ENCODE results near the gene DNM3. TPM values are rescaled to one million over a fixed set of nuclear protein-coding genes. Genes with fewer than 3 reads are reported as not detected.
A peak's percentile ranks its signal among the peaks of the same experiment; 100 is the strongest.

Gene DNM3
- total and polyA plus RNA-seq, 9 of the 15 experiments (the other 6 are each of a cell fraction or from before 2014, with no cell fraction given): 0.08 to 0.36 (median 0.22) TPM; not detected in 1

- Histone ChIP-seq H3K4me1 (replicated peaks in 1 of 2; ENCODE audit: control insufficient read depth in 2 of 2, insufficient read depth in 2 of 2, low read length in 2 of 2) (no peaks in the 10 kb centered on the region), H3K27ac (ENCODE audit: extremely low read depth, low read depth, low read length) (no peak overlapping the region), H3K9me3 (replicated peaks; ENCODE audit: control insufficient read depth, insufficient read depth, low read depth, low read length) (no peaks in the 10 kb centered on the region), H3K36me3 (ENCODE audit: control insufficient read depth, insufficient read depth, low read length) (no peaks in the 10 kb centered on the region), H3K79me2 (ENCODE audit: control insufficient read depth, insufficient read depth, low read length) (no peaks in the 10 kb centered on the region), H4K20me1 (replicated peaks; ENCODE audit: control insufficient read depth, insufficient read depth, low read length) (no peaks in the 10 kb centered on the region), H2AFZ (ENCODE audit: low read depth, low read length) (no peak overlapping the region), H3K9me1 (ENCODE audit: control insufficient read depth, insufficient read depth, low read length) (no peaks in the 10 kb centered on the region), H3K4me3 (no peak overlapping the region), H3K9ac (ENCODE audit: insufficient read depth in 1 of 2, low read depth in 2 of 2, low read length in 2 of 2) (no peak overlapping the region), H3K27me3 (ENCODE audit: control insufficient read depth in 2 of 2, insufficient read depth in 2 of 2, low read length in 2 of 2) (no peaks in the 10 kb centered on the region), H3K4me2 (ENCODE audit: insufficient read depth, low read length) (no peak overlapping the region)
- in situ Hi-C loops (cut with MboI): no loop called here
- ChIA-PET POLR2A (no interaction called here), CTCF (ENCODE audit: low intra/inter-chr PET ratio) (no interaction called here)
- intact Hi-C loops (cut with micrococcal nuclease): loop anchor here (5.0 kb wide), 1 partner anchor 116 kb away; no protein-coding TSS in a partner anchor
- DNase-seq (ENCODE audit: extremely low read depth in 1 of 4, low spot score in 3 of 4): no peak
- TF ChIP-seq C11orf30 (IDR thresholded peaks at IDR 0.05; ENCODE audit: low read depth): no peak
- TF ChIP-seq ZFP36 (IDR thresholded peaks at IDR 0.05; ENCODE audit: low read depth, low read length, partially characterized antibody): no peak
- no peak for TF ChIP-seq CREB3 (tag; conservative IDR thresholded peaks at IDR 0.05; ENCODE audit: low read depth)
- no peak for TF ChIP-seq PYGO2 (tag; IDR thresholded peaks at IDR 0.05)
- no peak for TF ChIP-seq ZBED1 (IDR thresholded peaks at IDR 0.05)
- ATAC-seq: no peak
- no TSS peak for BruUV-seq (replicated peaks)
- no peak for FAIRE-seq
- 2% methylated on average over 2 of the region's 2 CpGs for WGBS (ENCODE audit: insufficient coverage, low coverage, missing lambda C conversion rate)
These were observed 81.7 kb downstream of the DNM3 start for GRCh38 chr1:171922999-171923398.

GRCh38 chr1:171929121-171929520, 87.8 kb downstream of the DNM3 start:
- in situ Hi-C loops (cut with MboI): no loop called here

More at GRCh38 chr1:171929121-171929520, 87.8 kb downstream of the DNM3 start:
- no peaks in the 10 kb centered on the region for H4K20me1 ChIP-seq (replicated peaks; ENCODE audit: control insufficient read depth, insufficient read depth, low read length)
- FAIRE-seq (no peak), ATAC-seq (peak; percentile 77), DNase-seq (ENCODE audit: extremely low read depth in 1 of 4, low spot score in 3 of 4) (no peak)
- H3K4me2 ChIP-seq (ENCODE audit: insufficient read depth, low read length): no peak overlapping the region
- no peak overlapping the region for H2AFZ ChIP-seq (ENCODE audit: low read depth, low read length)
- no peaks in the 10 kb centered on the region for H3K4me1 ChIP-seq (replicated peaks in 1 of 2; ENCODE audit: control insufficient read depth in 2 of 2, insufficient read depth in 2 of 2, low read length in 2 of 2)
- 0 out of 6 replicates have a peak, but pooled peaks of 2 of the 3 experiments have one; percentile 3 to 8 for TF ChIP-seq CTCF (IDR thresholded peaks at IDR 0.05 in 2 of 3, conservative IDR thresholded peaks at IDR 0.05 in 1 of 3; ENCODE audit: insufficient read depth in 2 of 3, low read depth in 1 of 3, low read length in 3 of 3)
- no peak for TF ChIP-seq SNIP1 (IDR thresholded peaks at IDR 0.05; ENCODE audit: low read depth)
- no peaks in the 10 kb centered on the region for H3K36me3 ChIP-seq (ENCODE audit: control insufficient read depth, insufficient read depth, low read length)
- ChIA-PET CTCF (ENCODE audit: low intra/inter-chr PET ratio) (no interaction called here), POLR2A (interaction anchor here (0.6 to 1.3 kb wide), 5 partner anchors 12 to 528 kb away, joined by 3 to 5 read pairs (median 4); no protein-coding TSS in a partner anchor)
- no peaks in the 10 kb centered on the region for H3K79me2 ChIP-seq (ENCODE audit: control insufficient read depth, insufficient read depth, low read length)
- peaks cover 0 to 7% of the 10 kb centered on the region in 2 experiments; a peak in 1 of 5 replicates for H3K27me3 ChIP-seq (ENCODE audit: control insufficient read depth in 2 of 2, insufficient read depth in 2 of 2, low read length in 2 of 2)
- no peak overlapping the region for H3K27ac ChIP-seq (ENCODE audit: extremely low read depth, low read depth, low read length)
- H3K4me3 ChIP-seq: no peak overlapping the region
- H3K9ac ChIP-seq (ENCODE audit: insufficient read depth in 1 of 2, low read depth in 2 of 2, low read length in 2 of 2): no peak overlapping the region
- no TSS peak for BruUV-seq (replicated peaks)
- H3K9me3 ChIP-seq (replicated peaks; ENCODE audit: control insufficient read depth, insufficient read depth, low read depth, low read length): no peaks in the 10 kb centered on the region
- 0% methylated on average over 2 of the region's 2 CpGs for WGBS (ENCODE audit: insufficient coverage, low coverage, missing lambda C conversion rate)
- no peaks in the 10 kb centered on the region for H3K9me1 ChIP-seq (ENCODE audit: control insufficient read depth, insufficient read depth, low read length)
- intact Hi-C loops (cut with micrococcal nuclease): no loop called here
